Stimulated activated CD4-positive, alpha-beta T cell treated with anti-CD3 and anti-CD28 coated beads, Interleukin-12 subunit alpha, Interleukin-12 subunit beta, amount 100 ng/mL, for 24 hours (primary cell): ENCODE measurements around the gene GLB1L.
"Not testable (repeated sequence)": the region's sequence is repeated elsewhere in the genome, so short reads cannot be mapped to it uniquely, and the experiment has no call there.

ENCODE experiments used
- DNase-seq, 2 experiments: peaks; one replicate each; pipeline ENCODE4 v3.0.0-alpha.2; 2020; ENCODE audit warnings: low read depth in 2 of 2

Gene GLB1L

DNA sequence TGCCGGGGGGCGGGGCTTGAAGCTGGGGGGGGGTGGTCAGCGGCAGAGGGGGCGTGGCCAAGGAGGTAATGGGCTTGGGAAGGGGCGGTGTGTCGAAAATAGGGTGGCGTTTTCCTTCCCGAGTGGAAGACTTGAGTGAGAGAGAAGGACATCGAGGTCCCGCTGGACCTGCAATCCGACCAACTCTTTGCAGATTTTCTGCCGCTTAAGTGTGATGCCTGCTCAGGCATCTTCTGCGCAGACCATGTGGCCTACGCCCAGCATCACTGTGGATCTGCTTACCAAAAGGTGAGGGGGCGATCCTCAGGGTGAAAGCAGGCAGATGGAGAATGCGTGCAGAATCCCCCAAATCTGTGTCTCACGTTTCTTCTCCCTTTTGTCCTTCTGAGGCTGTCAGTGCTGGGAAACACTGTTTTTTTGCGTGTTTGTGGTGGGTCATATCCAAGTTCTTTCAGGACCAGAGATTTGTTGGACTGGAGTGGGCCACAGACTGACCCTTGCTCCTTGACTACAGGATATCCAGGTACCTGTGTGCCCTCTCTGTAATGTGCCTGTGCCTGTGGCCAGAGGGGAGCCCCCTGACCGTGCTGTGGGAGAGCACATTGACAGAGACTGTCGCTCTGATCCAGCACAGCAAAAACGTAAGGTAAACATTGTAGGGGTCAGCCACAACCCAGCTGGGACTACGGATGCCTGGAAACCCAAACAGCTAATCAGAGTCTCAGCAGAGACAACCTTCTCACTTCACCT is 37.9 kb downstream of the GLB1L start:
- DNase-seq, result no peak

DNA sequence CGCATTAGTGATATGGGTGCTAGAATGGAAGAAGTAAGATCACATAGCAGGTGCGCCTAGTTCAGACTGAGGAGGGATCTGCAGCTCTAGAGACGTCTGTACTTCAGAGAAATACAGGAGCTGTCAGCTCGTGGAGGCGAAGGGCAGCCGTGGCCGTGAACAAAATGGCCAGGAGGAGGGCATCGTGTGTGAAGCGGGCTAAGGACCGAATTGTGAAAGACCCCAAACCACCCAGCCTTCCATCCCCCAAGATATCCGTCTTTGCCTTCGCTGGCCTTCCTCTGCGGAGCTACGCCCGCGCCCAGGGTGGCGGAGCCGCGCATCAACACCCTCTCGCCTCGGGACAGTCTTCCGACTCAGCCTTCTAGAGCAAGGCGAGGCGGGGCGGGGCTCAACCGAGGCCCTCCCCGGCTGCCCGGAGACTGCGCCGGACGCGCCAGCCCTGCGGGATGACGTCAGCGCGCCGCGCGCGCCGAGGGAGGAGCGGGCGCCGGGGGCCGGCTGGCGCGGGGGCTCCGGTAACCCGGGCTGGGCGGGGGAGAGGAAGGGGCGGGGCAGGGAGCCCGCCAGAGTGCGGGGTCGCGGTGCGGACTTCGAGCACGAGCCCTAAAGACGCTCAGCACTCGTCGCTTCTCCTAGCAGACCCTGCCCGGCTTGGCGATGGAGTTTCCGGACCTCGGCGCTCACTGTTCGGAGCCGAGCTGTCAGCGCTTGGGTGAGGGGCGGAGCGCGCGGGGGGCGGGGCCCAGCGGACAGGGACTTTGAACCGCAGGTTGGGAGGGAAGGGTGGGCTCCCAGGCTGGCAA is 38.7 kb downstream of the GLB1L start, which contains the start of gene ZFAND2B:
TSS of gene ZFAND2B (plus strand) at position 455 of the 806 bp plus-strand sequence. CDS start at position 661, 206 bp downstream.
- DNase-seq, result peak; percentile 89

DNA sequence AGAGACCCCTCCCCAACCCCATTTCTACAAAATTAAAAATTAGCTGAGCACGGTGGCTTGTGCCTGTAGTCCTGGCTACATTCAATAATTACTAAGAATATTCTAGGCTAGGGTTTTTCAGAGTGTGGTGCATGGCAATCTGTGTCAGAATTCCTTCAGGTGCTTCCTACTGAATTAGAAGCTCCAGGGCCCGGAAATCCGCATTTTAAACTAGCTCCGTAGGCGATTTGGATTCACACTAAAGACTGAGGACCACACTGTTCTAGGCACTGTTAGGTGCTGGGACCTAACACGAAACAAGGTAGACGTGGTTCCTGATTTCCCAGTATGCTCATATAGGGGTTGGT is 39.3 kb downstream of the GLB1L start:
- DNase-seq, result no peak

GRCh38 chr2:219205165-219205538 is 40.1 kb downstream of the GLB1L start:
- no peak for DNase-seq

GRCh38 chr2:219204425-219205164 is 40.6 kb downstream of the GLB1L start:
- DNase-seq, result no peak

GRCh38 chr2:219201331-219201730 is 43.9 kb downstream of the GLB1L start:
- DNase-seq, result not testable (repeated sequence)

DNA sequence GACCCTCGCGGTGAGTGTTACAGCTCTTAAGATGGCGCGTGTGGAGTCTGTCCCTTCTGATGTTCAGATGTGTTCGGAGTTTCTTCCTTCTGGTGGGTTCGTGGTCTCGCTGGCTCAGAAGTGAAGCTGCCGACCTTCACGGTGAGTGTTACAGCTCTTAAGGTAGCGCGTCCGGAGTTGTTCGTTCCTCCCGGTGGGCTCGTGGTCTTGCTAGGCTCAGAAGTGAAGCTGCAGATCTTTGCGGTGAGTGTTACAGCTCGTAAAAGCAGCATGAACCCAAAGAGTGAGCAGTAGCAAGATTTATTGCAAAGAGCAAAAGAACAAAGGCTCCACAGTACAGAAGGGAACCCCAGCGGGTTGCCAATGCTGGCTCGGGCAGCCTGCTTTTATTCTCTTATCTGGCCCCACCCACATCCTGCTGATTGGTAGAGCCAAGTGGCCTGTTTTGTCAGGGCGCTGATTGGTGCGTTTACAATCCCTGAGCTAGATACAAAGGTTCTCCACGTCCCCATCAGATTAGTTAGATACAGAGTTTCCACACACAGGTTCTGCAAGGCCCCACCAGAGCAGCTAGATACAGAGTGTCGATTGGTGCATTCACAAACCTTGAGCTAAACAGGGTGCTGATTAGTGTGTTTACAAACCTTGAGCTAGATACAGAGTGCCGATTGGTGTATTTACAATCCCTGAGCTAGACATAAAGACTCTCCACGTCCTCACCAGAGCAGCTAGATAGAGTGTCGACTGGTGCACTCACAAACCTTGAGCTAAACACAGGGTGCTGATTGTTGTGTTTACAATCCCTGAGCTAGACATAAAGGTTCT is 44.5 kb downstream of the GLB1L start:
- not testable (repeated sequence) for DNase-seq

DNA sequence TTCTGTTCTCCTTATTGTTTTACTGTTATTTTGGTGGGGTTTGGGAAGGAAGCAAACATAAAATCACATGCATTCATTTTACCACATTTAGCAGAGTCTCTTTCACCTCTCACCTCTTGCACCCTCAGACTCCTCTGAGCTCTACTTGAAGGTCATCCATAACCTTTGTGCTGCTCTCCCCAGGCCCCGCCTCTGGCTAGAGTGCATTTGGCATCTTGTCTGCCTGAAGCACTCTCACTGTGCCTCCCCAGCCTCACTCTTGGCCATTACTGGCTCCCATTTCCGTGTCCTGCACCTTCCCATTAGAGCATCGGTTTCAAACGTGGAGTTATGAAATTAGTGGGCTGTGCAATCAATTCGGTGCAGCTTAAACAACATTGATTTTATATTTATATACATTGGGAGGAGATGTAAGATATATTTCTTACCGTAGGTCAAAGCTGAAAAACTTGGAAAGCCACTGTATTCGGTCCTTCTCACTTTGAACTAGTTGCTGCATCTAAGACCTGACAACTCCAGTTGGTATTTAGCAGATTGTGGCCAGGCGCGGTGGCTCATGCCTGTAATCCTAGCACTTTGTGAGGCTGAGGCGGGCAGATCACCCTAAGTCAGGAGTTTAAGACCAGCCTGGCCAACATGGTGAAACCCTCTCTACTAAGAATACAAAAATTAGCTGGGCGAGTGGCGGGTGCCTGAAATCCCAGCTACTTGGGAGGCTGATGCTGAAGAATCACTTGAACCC is 45.6 kb downstream of the GLB1L start:
- DNase-seq, result no peak

DNA sequence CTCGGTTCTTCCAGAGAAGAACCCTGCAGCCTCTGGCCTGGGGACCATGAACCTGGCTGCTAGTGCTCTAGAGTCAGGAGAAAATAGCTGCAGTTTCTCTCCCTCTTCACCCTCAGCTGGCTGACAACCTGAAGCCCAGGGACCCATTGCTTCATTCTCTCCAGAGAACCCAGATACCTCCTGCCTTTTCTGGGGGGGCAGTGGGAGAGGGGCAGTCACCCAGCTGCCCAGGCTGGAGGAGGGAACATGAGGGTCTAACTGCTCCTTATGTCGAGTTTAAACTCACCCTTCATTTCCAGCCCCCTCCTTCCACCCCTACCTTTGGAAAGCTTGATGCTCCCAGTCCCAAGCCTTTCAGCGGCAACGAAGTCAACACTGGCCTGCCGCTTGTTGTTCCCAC is 46.3 kb downstream of the GLB1L start:
- no peak for DNase-seq

GRCh38 chr2:219197388-219197787 is 47.9 kb downstream of the GLB1L start:
- no peak for DNase-seq

DNA sequence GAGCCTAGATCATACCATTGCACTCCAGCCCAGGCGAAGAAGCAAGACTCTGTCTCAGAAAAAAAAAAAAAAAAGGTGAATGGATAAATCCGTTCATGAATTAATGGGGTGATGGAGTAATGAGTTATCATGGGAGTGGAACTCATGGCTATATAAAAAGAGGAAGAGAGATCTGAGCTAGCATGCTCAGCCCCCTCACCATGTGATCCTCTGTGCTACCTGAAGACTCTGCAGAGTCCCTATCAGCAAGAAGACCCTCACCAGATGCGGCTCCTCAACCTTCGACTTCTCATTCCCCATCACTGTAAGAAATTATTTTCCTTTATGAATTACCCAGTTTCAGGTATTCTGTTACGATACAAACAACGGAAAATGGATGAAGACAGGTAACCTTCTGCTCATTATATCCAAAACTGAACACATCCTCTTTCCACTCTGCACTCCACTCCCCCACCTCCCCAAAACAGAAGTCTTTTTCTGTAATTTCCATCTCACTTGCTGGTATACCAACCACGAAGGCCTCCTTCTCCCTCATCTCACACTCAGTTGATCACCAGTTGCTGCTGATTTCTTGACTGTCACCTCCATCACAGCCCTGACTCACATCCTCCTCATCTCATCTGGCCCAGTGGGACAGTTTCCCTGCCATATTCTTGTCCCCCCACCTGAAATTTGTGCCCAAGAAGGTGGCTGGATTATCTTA is 58.3 kb downstream of the GLB1L start:
- DNase-seq, result no peak
